Measurements from ENCODE around the gene MBD3.

Gene MBD3

DNA sequence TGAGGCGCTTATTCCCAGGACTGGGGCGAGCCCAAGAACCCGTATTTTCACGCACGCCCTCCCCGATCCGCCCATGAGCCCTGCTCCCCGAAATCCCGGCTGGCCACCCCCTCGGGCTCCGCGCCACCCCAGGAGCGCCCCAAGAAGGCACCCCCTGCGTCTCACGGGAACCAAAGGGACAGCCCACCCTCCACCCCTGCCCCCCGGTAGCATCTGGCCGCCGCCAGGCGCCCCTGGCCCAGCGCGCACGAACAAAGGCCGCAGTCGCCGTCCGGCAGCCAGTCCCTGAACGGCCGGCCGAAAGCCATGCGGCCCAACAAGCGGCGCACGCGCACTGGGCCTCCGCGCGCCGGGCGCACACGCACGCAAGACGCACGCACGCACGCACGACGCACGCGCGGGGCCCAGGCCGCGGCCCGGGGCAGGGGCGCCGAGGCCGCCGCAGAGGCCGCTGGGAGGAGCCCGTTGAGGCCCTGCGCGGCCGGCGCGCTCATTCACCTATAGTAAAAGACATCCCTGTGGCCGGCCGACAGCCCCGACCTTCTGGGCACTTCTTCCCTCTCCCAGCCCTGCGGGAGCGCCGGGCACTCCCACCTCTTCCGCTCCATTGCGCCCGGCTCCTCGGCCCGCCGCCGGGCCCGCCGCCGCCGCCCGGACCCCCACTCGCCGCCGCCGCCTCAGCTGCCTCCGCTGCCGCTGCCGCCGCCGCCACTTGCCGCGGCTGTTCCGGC, 476 bp downstream of the MBD3 start (continued):
- TF ChIP-seq ZNF157 (tag by site-specific recombination; IDR thresholded peaks at IDR 0.05) (no peak), ZNF785 (tag by site-specific recombination; IDR thresholded peaks at IDR 0.05) (no peak), BCL11B (tag by site-specific recombination; IDR thresholded peaks at IDR 0.05; ENCODE audit: low read depth) (no peak), ZNF274 (IDR thresholded peaks at IDR 0.05; ENCODE audit: low read length) (no peak), ZNF274 (tag by site-specific recombination; IDR thresholded peaks at IDR 0.05; ENCODE audit: borderline replicate concordance) (no peak), ZSCAN30 (tag by site-specific recombination; IDR thresholded peaks at IDR 0.05) (no peak), ZNF248 (tag by site-specific recombination; IDR thresholded peaks at IDR 0.05) (no peak), ZNF76 (tag by site-specific recombination; IDR thresholded peaks at IDR 0.05; ENCODE audit: borderline replicate concordance, low read depth) (peak; percentile 57; the same call in 1 of the 2 replicates), ZNF837 (tag by site-specific recombination; IDR thresholded peaks at IDR 0.05) (peak; percentile 23; the same call in 1 of the 2 replicates), ZNF549 (tag by site-specific recombination; IDR thresholded peaks at IDR 0.05) (no peak), ZNF677 (tag by site-specific recombination; IDR thresholded peaks at IDR 0.05) (0 out of 2 replicates have a peak, but pooled peaks have one; percentile 9), ZNF768 (tag by site-specific recombination; IDR thresholded peaks at IDR 0.05) (no peak), TCF7L2 (IDR thresholded peaks at IDR 0.05; ENCODE audit: borderline replicate concordance, low read depth, low read length) (no peak), ZNF404 (tag by site-specific recombination; IDR thresholded peaks at IDR 0.05) (no peak), ZIC2 (tag by site-specific recombination; IDR thresholded peaks at IDR 0.05) (no peak), MYNN (tag by site-specific recombination; IDR thresholded peaks at IDR 0.05; ENCODE audit: borderline replicate concordance) (no peak), ZFP37 (tag by site-specific recombination; IDR thresholded peaks at IDR 0.05) (no peak), PRDM1 (tag by site-specific recombination; IDR thresholded peaks at IDR 0.05) (no peak)
- TF ChIP-seq, protein P1, sequence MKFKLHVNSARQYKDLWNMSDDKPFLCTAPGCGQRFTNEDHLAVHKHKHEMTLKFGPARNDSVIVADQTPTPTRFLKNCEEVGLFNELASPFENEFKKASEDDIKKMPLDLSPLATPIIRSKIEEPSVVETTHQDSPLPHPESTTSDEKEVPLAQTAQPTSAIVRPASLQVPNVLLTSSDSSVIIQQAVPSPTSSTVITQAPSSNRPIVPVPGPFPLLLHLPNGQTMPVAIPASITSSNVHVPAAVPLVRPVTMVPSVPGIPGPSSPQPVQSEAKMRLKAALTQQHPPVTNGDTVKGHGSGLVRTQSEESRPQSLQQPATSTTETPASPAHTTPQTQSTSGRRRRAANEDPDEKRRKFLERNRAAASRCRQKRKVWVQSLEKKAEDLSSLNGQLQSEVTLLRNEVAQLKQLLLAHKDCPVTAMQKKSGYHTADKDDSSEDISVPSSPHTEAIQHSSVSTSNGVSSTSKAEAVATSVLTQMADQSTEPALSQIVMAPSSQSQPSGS (tag by site-specific recombination; IDR thresholded peaks at IDR 0.05; ENCODE audit: low read depth): no peak
- TF ChIP-seq, protein P2, sequence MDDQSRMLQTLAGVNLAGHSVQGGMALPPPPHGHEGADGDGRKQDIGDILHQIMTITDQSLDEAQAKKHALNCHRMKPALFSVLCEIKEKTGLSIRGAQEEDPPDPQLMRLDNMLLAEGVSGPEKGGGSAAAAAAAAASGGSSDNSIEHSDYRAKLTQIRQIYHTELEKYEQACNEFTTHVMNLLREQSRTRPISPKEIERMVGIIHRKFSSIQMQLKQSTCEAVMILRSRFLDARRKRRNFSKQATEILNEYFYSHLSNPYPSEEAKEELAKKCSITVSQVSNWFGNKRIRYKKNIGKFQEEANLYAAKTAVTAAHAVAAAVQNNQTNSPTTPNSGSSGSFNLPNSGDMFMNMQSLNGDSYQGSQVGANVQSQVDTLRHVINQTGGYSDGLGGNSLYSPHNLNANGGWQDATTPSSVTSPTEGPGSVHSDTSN (CRISPR knock-in tag; IDR thresholded peaks at IDR 0.05): 0 out of 2 replicates have a peak, but pooled peaks have one; percentile 58
- TF ChIP-seq, protein P3, sequence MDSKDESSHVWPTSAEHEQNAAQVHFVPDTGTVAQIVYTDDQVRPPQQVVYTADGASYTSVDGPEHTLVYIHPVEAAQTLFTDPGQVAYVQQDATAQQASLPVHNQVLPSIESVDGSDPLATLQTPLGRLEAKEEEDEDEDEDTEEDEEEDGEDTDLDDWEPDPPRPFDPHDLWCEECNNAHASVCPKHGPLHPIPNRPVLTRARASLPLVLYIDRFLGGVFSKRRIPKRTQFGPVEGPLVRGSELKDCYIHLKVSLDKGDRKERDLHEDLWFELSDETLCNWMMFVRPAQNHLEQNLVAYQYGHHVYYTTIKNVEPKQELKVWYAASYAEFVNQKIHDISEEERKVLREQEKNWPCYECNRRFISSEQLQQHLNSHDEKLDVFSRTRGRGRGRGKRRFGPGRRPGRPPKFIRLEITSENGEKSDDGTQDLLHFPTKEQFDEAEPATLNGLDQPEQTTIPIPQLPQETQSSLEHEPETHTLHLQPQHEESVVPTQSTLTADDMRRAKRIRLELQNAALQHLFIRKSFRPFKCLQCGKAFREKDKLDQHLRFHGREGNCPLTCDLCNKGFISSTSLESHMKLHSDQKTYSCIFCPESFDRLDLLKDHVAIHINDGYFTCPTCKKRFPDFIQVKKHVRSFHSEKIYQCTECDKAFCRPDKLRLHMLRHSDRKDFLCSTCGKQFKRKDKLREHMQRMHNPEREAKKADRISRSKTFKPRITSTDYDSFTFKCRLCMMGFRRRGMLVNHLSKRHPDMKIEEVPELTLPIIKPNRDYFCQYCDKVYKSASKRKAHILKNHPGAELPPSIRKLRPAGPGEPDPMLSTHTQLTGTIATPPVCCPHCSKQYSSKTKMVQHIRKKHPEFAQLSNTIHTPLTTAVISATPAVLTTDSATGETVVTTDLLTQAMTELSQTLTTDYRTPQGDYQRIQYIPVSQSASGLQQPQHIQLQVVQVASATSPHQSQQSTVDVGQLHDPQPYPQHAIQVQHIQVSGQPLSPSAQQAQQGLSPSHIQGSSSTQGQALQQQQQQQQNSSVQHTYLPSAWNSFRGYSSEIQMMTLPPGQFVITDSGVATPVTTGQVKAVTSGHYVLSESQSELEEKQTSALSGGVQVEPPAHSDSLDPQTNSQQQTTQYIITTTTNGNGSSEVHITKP (tag by site-specific recombination; IDR thresholded peaks at IDR 0.05): no peak
- TF ChIP-seq, protein P4, sequence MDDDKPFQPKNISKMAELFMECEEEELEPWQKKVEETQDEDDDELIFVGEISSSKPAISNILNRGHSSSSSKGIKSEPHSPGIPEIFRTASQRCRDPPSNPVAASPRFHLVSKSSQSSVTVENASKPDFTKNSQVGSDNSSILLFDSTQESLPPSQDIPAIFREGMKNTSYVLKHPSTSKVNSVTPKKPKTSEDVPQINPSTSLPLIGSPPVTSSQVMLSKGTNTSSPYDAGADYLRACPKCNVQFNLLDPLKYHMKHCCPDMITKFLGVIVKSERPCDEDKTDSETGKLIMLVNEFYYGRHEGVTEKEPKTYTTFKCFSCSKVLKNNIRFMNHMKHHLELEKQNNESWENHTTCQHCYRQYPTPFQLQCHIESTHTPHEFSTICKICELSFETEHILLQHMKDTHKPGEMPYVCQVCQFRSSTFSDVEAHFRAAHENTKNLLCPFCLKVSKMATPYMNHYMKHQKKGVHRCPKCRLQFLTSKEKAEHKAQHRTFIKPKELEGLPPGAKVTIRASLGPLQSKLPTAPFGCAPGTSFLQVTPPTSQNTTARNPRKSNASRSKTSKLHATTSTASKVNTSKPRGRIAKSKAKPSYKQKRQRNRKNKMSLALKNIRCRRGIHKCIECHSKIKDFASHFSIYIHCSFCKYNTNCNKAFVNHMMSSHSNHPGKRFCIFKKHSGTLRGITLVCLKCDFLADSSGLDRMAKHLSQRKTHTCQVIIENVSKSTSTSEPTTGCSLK (tag by site-specific recombination; IDR thresholded peaks at IDR 0.05): no peak
- TF ChIP-seq, protein P5, sequence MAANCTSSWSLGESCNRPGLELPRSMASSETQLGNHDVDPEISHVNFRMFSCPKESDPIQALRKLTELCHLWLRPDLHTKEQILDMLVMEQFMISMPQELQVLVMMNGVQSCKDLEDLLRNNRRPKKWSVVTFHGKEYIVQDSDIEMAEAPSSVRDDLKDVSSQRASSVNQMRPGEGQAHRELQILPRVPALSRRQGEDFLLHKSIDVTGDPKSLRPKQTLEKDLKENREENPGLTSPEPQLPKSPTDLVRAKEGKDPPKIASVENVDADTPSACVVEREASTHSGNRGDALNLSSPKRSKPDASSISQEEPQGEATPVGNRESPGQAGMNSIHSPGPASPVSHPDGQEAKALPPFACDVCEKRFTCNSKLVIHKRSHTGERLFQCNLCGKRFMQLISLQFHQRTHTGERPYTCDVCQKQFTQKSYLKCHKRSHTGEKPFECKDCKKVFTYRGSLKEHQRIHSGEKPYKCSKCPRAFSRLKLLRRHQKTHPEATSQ (tag by site-specific recombination; IDR thresholded peaks at IDR 0.05): no peak

Data from HEK293 (cell line).